DOHH2 (cell line): ENCODE results near the gene GCH1.

Experiments
- CTCF ChIP-seq: fragments of 200-600 bp; sonication (generic); IDR thresholded peaks from one replicate; pipeline ENCODE4 v1.5.1; 2014; ENCODE audit warnings: antibody characterized with exemption, mild to moderate bottlenecking, low read depth, low read length; ENCODE audit not compliant: poor library complexity, severe bottlenecking
- EZH2phosphoT487 ChIP-seq: fragments of 200-600 bp; sonication (generic); IDR thresholded peaks from 2 replicates; pipeline ENCODE4 v1.6.1; 2017; ENCODE audit warnings: borderline replicate concordance, mild to moderate bottlenecking, antibody characterized with exemption, low read length, moderate library complexity, mixed read lengths

GRCh38 chr14:54834081-54834480, 68.5 kb downstream of the GCH1 start:
- no peak for TF ChIP-seq CTCF
- TF ChIP-seq EZH2phosphoT487: no peak
